IMR-90 (cell line): ENCODE results near the gene CYP46A1. TPM values are rescaled to one million over a fixed set of nuclear protein-coding genes. Genes with fewer than 3 reads are reported as not detected.

Experiments used
- ATAC-seq: fragments of 200-7000 bp; cut with Tn5 transposase; 2 replicates; pipeline ENCODE4 v1.9.1; 2020; ENCODE audit warnings: low read depth, mild to moderate bottlenecking, moderate library complexity
- BruUV-seq: library from RNA; stranded (reverse); fragments of 400-500 nt; replicated peaks from 2 replicates; lab custom pipeline; 2021; lab: Mats Ljungman, UMichigan
- CTCF ChIA-PET: fragments of 300-600 bp; formaldehyde crosslinking; extraction: SDS; loops from one replicate; lab custom pipeline; 2021; ENCODE audit warnings: antibody characterized with exemption; lab: Yijun Ruan, JAX
- POLR2A ChIA-PET: fragments of 300-600 bp; sonication (Branson Sonifier 250); formaldehyde crosslinking; loops from one replicate; lab custom pipeline; 2022; ENCODE audit warnings: antibody characterized with exemption; ENCODE audit not compliant: unreplicated experiment; lab: Charles Lee
- DNase-seq: peaks from one replicate; pipeline ENCODE4 v3.0.0; 2013
- H2AFZ ChIP-seq: replicated peaks from 2 replicates; pipeline ENCODE3; 2013; ENCODE audit warnings: low read length, mild to moderate bottlenecking; ENCODE audit not compliant: poor library complexity
- H2AK5ac ChIP-seq: 2 replicates; pipeline ENCODE4 v1.6.1; 2013; ENCODE audit warnings: low read depth, low read length, inconsistent platforms
- H2AK9ac ChIP-seq: replicated peaks from 2 replicates; pipeline ENCODE3; 2013; ENCODE audit warnings: mild to moderate bottlenecking, low read depth, low read length, moderate library complexity; ENCODE audit not compliant: poor library complexity
- H2BK120ac ChIP-seq: 2 replicates; pipeline ENCODE4 v1.6.1; 2013; ENCODE audit warnings: low read depth, low read length, inconsistent platforms
- H2BK15ac ChIP-seq: 3 replicates; pipeline ENCODE4 v1.6.1; 2013; ENCODE audit warnings: low read depth, low read length, inconsistent platforms
- H2BK20ac ChIP-seq: 2 replicates; pipeline ENCODE4 v1.6.1; 2013; ENCODE audit warnings: low read depth, mild to moderate bottlenecking, inconsistent platforms, low read length, moderate library complexity
- H2BK5ac ChIP-seq: 2 replicates; pipeline ENCODE4 v1.6.1; 2013; ENCODE audit warnings: mild to moderate bottlenecking, low read depth, low read length, inconsistent platforms; ENCODE audit not compliant: poor library complexity, severe bottlenecking
- H3K14ac ChIP-seq: replicated peaks from 2 replicates; pipeline ENCODE4 v1.6.1; 2013; ENCODE audit warnings: low read depth, low read length, inconsistent platforms
- H3K18ac ChIP-seq: 2 replicates; pipeline ENCODE4 v1.6.1; 2013; ENCODE audit warnings: low read depth, low read length, control low read depth
- H3K23ac ChIP-seq: 2 replicates; pipeline ENCODE4 v1.6.1; 2013; ENCODE audit warnings: low read depth, low read length, inconsistent platforms
- H3K27ac ChIP-seq: 2 replicates; pipeline ENCODE4 v1.5.1; 2013; ENCODE audit warnings: mild to moderate bottlenecking, control low read depth, low read length; ENCODE audit not compliant: insufficient read depth
- H3K27me3 ChIP-seq: 2 replicates; pipeline ENCODE4 v1.6.1; 2013; ENCODE audit warnings: low read length; ENCODE audit not compliant: control insufficient read depth, insufficient read depth
- H3K36me3 ChIP-seq: 2 replicates; pipeline ENCODE4 v1.6.1; 2013; ENCODE audit warnings: low read length, mixed read lengths; ENCODE audit not compliant: control insufficient read depth, insufficient read depth
- H3K4ac ChIP-seq: 2 replicates; pipeline ENCODE4 v1.6.1; 2013; ENCODE audit warnings: low read depth, low read length, inconsistent platforms
- H3K4me1 ChIP-seq: 2 replicates; pipeline ENCODE4 v1.6.1; 2013; ENCODE audit warnings: low read length, mixed read lengths; ENCODE audit not compliant: control insufficient read depth, insufficient read depth
- H3K4me2 ChIP-seq: 2 replicates; pipeline ENCODE4 v1.6.1; 2013; ENCODE audit warnings: low read depth, mild to moderate bottlenecking, control low read depth, low read length, moderate library complexity
- H3K4me3 ChIP-seq: 2 replicates; pipeline ENCODE4 v1.5.1; 2013; ENCODE audit warnings: low read depth, mild to moderate bottlenecking, control low read depth, low read length, moderate library complexity; ENCODE audit not compliant: insufficient read depth
- H3K56ac ChIP-seq: 2 replicates; pipeline ENCODE4 v1.6.1; 2013; ENCODE audit warnings: low read length, inconsistent platforms; ENCODE audit not compliant: insufficient read depth; ENCODE audit errors: extremely low read depth
- H3K79me1 ChIP-seq, 2 experiments: 2 replicates each; pipeline ENCODE4 v1.6.1; 2013; ENCODE audit warnings: low read length in 2 of 2, inconsistent platforms in 1 of 2, low read depth in 1 of 2
- H3K9ac ChIP-seq: 2 replicates; pipeline ENCODE4 v1.6.1; 2013; ENCODE audit warnings: low read depth, low read length, control low read depth
- H3K9me1 ChIP-seq: 2 replicates; pipeline ENCODE4 v1.6.1; 2013; ENCODE audit warnings: low read length, inconsistent platforms; ENCODE audit not compliant: insufficient read depth
- H3K9me3 ChIP-seq: 2 replicates; pipeline ENCODE4 v1.6.1; 2013; ENCODE audit warnings: low read length; ENCODE audit not compliant: control insufficient read depth, insufficient read depth
- H4K20me1 ChIP-seq: 2 replicates; pipeline ENCODE4 v1.6.1; 2013; ENCODE audit warnings: low read length, inconsistent platforms; ENCODE audit not compliant: insufficient read depth
- H4K5ac ChIP-seq: 2 replicates; pipeline ENCODE4 v1.6.1; 2013; ENCODE audit warnings: mild to moderate bottlenecking, low read depth, low read length, control low read depth
- H4K8ac ChIP-seq, 2 experiments: 2 replicates each; pipeline ENCODE4 v1.6.1; 2013; ENCODE audit warnings: low read depth in 2 of 2, low read length in 2 of 2, control low read depth in 1 of 2, inconsistent platforms in 1 of 2
- H4K91ac ChIP-seq: 2 replicates; pipeline ENCODE4 v1.6.1; 2013; ENCODE audit warnings: low read depth, low read length, inconsistent platforms; ENCODE audit not compliant: insufficient read depth
- BHLHE40 ChIP-seq: fragments of 150-350 bp; IDR thresholded peaks from 2 replicates; pipeline ENCODE4 v1.6.1; 2016; ENCODE audit warnings: mild to moderate bottlenecking, low read depth, low read length
- CHD1 ChIP-seq: IDR thresholded peaks from 2 replicates; pipeline ENCODE4 v1.6.1; 2012; ENCODE audit warnings: low read depth, low read length, improper control_type of control experiment
- CTCF ChIP-seq: conservative IDR thresholded peaks from 2 replicates; pipeline ENCODE4 v1.5.1; 2012; ENCODE audit warnings: mild to moderate bottlenecking, low read depth, low read length, improper control_type of control experiment
- FOS ChIP-seq: fragments of 150-350 bp; IDR thresholded peaks from 2 replicates; pipeline ENCODE4 v1.6.1; 2016; ENCODE audit warnings: low read depth, low read length
- MAFK ChIP-seq: IDR thresholded peaks from 2 replicates; pipeline ENCODE4 v1.6.1; 2012; ENCODE audit warnings: low read depth, low read length, improper control_type of control experiment
- NFE2L2 ChIP-seq: fragments of 150-350 bp; IDR thresholded peaks from 2 replicates; pipeline ENCODE4 v1.6.1; 2016; ENCODE audit warnings: low read depth, mild to moderate bottlenecking, low read length
- RAD21 ChIP-seq: IDR thresholded peaks from 2 replicates; pipeline ENCODE4 v1.6.1; 2012; ENCODE audit warnings: low read length, improper control_type of control experiment
- RCOR1 ChIP-seq: IDR thresholded peaks from 2 replicates; pipeline ENCODE4 v1.6.1; 2012; ENCODE audit warnings: mild to moderate bottlenecking, low read length, improper control_type of control experiment; ENCODE audit not compliant: insufficient replicate concordance
- RFX5 ChIP-seq: IDR thresholded peaks from 2 replicates; pipeline ENCODE4 v1.8.0; 2012; ENCODE audit warnings: low read depth, mild to moderate bottlenecking, low read length, moderate library complexity
- USF2 ChIP-seq: fragments of 150-350 bp; IDR thresholded peaks from 2 replicates; pipeline ENCODE4 v1.6.1; 2017; ENCODE audit warnings: mild to moderate bottlenecking, antibody characterized with exemption, low read length, low read depth
- WGBS, 2 experiments: methylation state at CpG; one replicate each; pipeline versions ENCODE4 v1.1.5 to v1.1.7; 2013; ENCODE audit warnings: missing lambda C conversion rate in 2 of 2; ENCODE audit not compliant: insufficient read length in 1 of 2; ENCODE audit errors: extremely low coverage in 2 of 2; 5-methylcytosine and 5-hydroxymethylcytosine counted together
- dilution Hi-C: fragments of 300-500 bp; cut with HindIII; formaldehyde crosslinking; loops from one replicate; pipeline ENCODE4 v1.14.3; 2018; ENCODE audit warnings: low sequenced_read_pairs; ENCODE audit not compliant: unreplicated experiment
- in situ Hi-C: fragments of 300-500 bp; cut with MboI; formaldehyde crosslinking; loops from 3 replicates; pipeline ENCODE4 v1.14.3; 2019; ENCODE audit warnings: low sequenced_read_pairs, inconsistent platforms, mixed read lengths
- intact Hi-C: fragments of 100-400 bp; cut with micrococcal nuclease; formaldehyde crosslinking; loops from 2 replicates; pipeline ENCODE4 v1.10.0; 2022
- polyA plus RNA-seq, 3 experiments: library from polyadenylated mRNA; depleted of rRNA; stranded (reverse); fragments of >200 nt; gene quantifications; 2 replicates each; pipeline ENCODE4 v1.2.3, GENCODE V29; 2012; ENCODE audit warnings: low replicate concordance in 1 of 3
- total RNA-seq: library from RNA; depleted of rRNA; stranded (reverse); fragments of >200 nt; gene quantifications from 2 replicates; pipeline ENCODE4 v1.2.3, GENCODE V29; 2012

Gene CYP46A1
- total and polyA plus RNA-seq, 2 of the 4 experiments (the other 2 are of a cell fraction): 0.18 to 0.31 TPM

GRCh38 chr14:99720941-99721791 is 37.1 kb downstream of the CYP46A1 start:
- H3K9me1 ChIP-seq: no peaks in the 10 kb centered on the region
- dilution Hi-C loops: no loop called here
- no peak overlapping the region for H4K8ac ChIP-seq
- H3K36me3 ChIP-seq: no peaks in the 10 kb centered on the region
- H4K20me1 ChIP-seq: no peaks in the 10 kb centered on the region
- no peak overlapping the region for H2AK5ac ChIP-seq
- H4K91ac ChIP-seq: no peak overlapping the region
- peaks cover 30% of the 10 kb centered on the region for H3K27me3 ChIP-seq
- POLR2A ChIA-PET: no interaction called here
- H4K5ac ChIP-seq: no peak overlapping the region
- no TSS peak for BruUV-seq
- ATAC-seq: no peak
- no peak overlapping the region for H3K4me3 ChIP-seq
- no peak overlapping the region for H3K18ac ChIP-seq
- H2BK5ac ChIP-seq: no peak overlapping the region
- no peak overlapping the region for H2AFZ ChIP-seq
- no peak overlapping the region for H2BK120ac ChIP-seq
- no peak overlapping the region for H2AK9ac ChIP-seq
- H3K9me3 ChIP-seq: no peaks in the 10 kb centered on the region
- H3K4me1 ChIP-seq: no peaks in the 10 kb centered on the region; the same call in 1 of the 2 replicates
- intact Hi-C loops: no loop called here
- no peak overlapping the region for H3K23ac ChIP-seq
- H3K9ac ChIP-seq: no peak overlapping the region
- no peak overlapping the region for H3K56ac ChIP-seq
- no peak overlapping the region for H3K4ac ChIP-seq
- H3K14ac ChIP-seq: no peak overlapping the region
- WGBS, 2 experiments: 100% methylated on average over 1 of the region's 18 CpGs; no CpG with 5 or more reads in 1 of the 2 experiments
- no peak overlapping the region for H2BK15ac ChIP-seq
- DNase-seq: no peak
- TF ChIP-seq RCOR1 (no peak), RAD21 (no peak), NFE2L2 (no peak), CTCF (no peak), USF2 (no peak), FOS (no peak), MAFK (no peak), RFX5 (no peak), CHD1 (no peak), BHLHE40 (no peak)
- no peak overlapping the region for H3K27ac ChIP-seq
- CTCF ChIA-PET: interaction anchor here (0.9 kb wide), 1 partner anchor 9 kb away, joined by 4 read pairs; no protein-coding TSS in a partner anchor
- in situ Hi-C loops: loop anchor here (5.0 kb wide), 1 partner anchor 166 kb away; no protein-coding TSS in a partner anchor
- no peak overlapping the region for H3K4me2 ChIP-seq
- H2BK20ac ChIP-seq: no peak overlapping the region
- H3K79me1 ChIP-seq: no peaks in the 10 kb centered on the region
